ENCODE measurements around the gene KHSRP. TPM values are rescaled to one million over a fixed set of nuclear protein-coding genes. Genes with fewer than 3 reads are reported as not detected.

The KHSRP gene
- total RNA-seq, 1 experiment from 2014 or later: 288 TPM

GRCh38 chr19:6442087-6442688 is 17.6 kb upstream of the KHSRP start:
- no peak for DNase-seq
- Histone ChIP-seq H3K9me3 (ENCODE audit: insufficient read depth, low read depth) (no peaks in the 10 kb centered on the region), H2AFZ (no peak overlapping the region), H3K36me3 (ENCODE audit: low read depth) (no peaks in the 10 kb centered on the region), H3K4me3 (no peak overlapping the region), H3K27me3 (ENCODE audit: insufficient read depth, low read depth) (no peaks in the 10 kb centered on the region), H3F3A (ENCODE audit: insufficient read depth, low read depth) (no peaks in the 10 kb centered on the region), H3K4me2 (no peak overlapping the region), H4K20me1 (ENCODE audit: insufficient read depth) (no peaks in the 10 kb centered on the region), H3K4me1 (replicated peaks; ENCODE audit: insufficient read depth) (no peaks in the 10 kb centered on the region), H3K27ac (no peak overlapping the region), H3K9me2 (ENCODE audit: insufficient read depth) (no peaks in the 10 kb centered on the region), H3K79me2 (ENCODE audit: low read depth) (no peaks in the 10 kb centered on the region)
- CTCF ChIA-PET: no interaction called here
- BruUV-seq (replicated peaks): no TSS peak
- intact Hi-C loops (cut with micrococcal nuclease; ENCODE audit: unreplicated experiment): no loop called here
- TF ChIP-seq EZH2 (IDR thresholded peaks at IDR 0.05; ENCODE audit: low read depth): no peak
- POLR2A ChIA-PET (ENCODE audit: unreplicated experiment): no interaction called here

DNA sequence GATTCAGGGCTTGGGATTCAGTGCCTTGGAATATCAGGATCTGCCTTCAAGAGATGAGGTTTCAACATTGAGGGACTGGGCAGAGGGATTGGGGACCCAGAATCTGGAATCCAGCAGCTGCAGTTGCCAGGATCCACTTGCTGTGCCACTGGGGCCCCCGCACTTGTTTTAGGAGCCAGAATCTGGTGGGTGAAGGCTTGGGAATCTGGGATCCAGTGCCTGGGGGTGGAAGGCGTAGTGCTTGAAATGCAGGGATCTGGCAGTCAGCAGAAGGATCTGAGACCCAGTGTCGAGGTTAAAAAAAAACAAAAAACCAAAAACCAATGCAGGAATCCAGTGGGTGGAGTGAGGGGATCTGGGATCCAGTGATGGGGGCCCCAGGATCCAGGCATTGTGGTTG is 16.3 kb upstream of the KHSRP start:
- TF ChIP-seq, protein P1, sequence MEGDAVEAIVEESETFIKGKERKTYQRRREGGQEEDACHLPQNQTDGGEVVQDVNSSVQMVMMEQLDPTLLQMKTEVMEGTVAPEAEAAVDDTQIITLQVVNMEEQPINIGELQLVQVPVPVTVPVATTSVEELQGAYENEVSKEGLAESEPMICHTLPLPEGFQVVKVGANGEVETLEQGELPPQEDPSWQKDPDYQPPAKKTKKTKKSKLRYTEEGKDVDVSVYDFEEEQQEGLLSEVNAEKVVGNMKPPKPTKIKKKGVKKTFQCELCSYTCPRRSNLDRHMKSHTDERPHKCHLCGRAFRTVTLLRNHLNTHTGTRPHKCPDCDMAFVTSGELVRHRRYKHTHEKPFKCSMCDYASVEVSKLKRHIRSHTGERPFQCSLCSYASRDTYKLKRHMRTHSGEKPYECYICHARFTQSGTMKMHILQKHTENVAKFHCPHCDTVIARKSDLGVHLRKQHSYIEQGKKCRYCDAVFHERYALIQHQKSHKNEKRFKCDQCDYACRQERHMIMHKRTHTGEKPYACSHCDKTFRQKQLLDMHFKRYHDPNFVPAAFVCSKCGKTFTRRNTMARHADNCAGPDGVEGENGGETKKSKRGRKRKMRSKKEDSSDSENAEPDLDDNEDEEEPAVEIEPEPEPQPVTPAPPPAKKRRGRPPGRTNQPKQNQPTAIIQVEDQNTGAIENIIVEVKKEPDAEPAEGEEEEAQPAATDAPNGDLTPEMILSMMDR (conservative IDR thresholded peaks at IDR 0.05): no peak
- no peak for TF ChIP-seq EZH2 (IDR thresholded peaks at IDR 0.05; ENCODE audit: low read depth)
- CTCF ChIA-PET: no interaction called here
- intact Hi-C loops (cut with micrococcal nuclease; ENCODE audit: unreplicated experiment): no loop called here
- Histone ChIP-seq H3K9me3 (ENCODE audit: insufficient read depth, low read depth) (no peaks in the 10 kb centered on the region), H3K4me3 (no peak overlapping the region), H4K20me1 (ENCODE audit: insufficient read depth) (no peaks in the 10 kb centered on the region), H3K4me2 (no peak overlapping the region), H3F3A (ENCODE audit: insufficient read depth, low read depth) (no peaks in the 10 kb centered on the region), H3K27ac (no peak overlapping the region), H3K4me1 (replicated peaks; ENCODE audit: insufficient read depth) (no peaks in the 10 kb centered on the region), H2AFZ (no peak overlapping the region), H3K36me3 (ENCODE audit: low read depth) (no peaks in the 10 kb centered on the region), H3K27me3 (ENCODE audit: insufficient read depth, low read depth) (no peaks in the 10 kb centered on the region), H3K79me2 (ENCODE audit: low read depth) (no peaks in the 10 kb centered on the region), H3K9me2 (ENCODE audit: insufficient read depth) (no peaks in the 10 kb centered on the region)
- POLR2A ChIA-PET (ENCODE audit: unreplicated experiment): no interaction called here
- no TSS peak for BruUV-seq (replicated peaks)
- no peak for DNase-seq

DNA sequence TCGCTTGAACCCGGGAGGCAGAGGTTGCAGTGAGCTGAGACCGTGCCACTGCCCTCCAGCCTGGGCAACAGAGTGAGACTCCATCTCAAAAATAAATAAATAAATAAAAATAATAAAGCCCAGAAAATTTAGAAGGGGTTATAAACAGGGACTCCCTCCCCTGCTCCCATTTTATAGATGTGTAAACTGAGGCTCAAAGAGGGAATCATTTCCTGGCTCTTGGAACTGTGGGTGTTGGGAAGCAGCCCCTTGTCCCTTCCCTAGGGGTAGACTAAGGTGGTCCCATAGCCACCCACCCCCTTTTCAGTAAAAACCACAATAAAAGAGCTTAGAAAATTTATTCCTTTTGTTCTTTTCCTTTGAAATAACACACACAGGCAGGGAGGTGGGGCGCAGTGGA is 15.1 kb upstream of the KHSRP start:
- no peaks in the 10 kb centered on the region for H3K36me3 ChIP-seq (ENCODE audit: low read depth)
- no TSS peak for BruUV-seq (replicated peaks)
- CTCF ChIA-PET: no interaction called here

More for the DNA sequence above, 15.1 kb upstream of the KHSRP start:
- Histone ChIP-seq H3K4me3 (no peak overlapping the region), H3K27ac (no peak overlapping the region), H3K4me1 (replicated peaks; ENCODE audit: insufficient read depth) (no peaks in the 10 kb centered on the region), H3K9me3 (ENCODE audit: insufficient read depth, low read depth) (no peaks in the 10 kb centered on the region), H3K9me2 (ENCODE audit: insufficient read depth) (no peaks in the 10 kb centered on the region), H4K20me1 (ENCODE audit: insufficient read depth) (no peaks in the 10 kb centered on the region), H3K79me2 (ENCODE audit: low read depth) (no peaks in the 10 kb centered on the region), H3K4me2 (no peak overlapping the region), H3K27me3 (ENCODE audit: insufficient read depth, low read depth) (no peaks in the 10 kb centered on the region), H3F3A (ENCODE audit: insufficient read depth, low read depth) (no peaks in the 10 kb centered on the region), H2AFZ (no peak overlapping the region)
- intact Hi-C loops (cut with micrococcal nuclease; ENCODE audit: unreplicated experiment): no loop called here
- TF ChIP-seq, protein P1 (conservative IDR thresholded peaks at IDR 0.05): no peak
- TF ChIP-seq EZH2 (IDR thresholded peaks at IDR 0.05; ENCODE audit: low read depth): no peak
- POLR2A ChIA-PET (ENCODE audit: unreplicated experiment): no interaction called here
- no peak for DNase-seq
